22Rv1 (cell line): Measurements from ENCODE around the gene CHMP2A.

Experiments
- H3K27ac ChIP-seq: fragments of 450-650 bp; 2 replicates; pipeline ENCODE4 v1.5.1; 2017
- ZFX ChIP-seq: fragments of 450-650 bp; IDR thresholded peaks from 2 replicates; pipeline ENCODE4 v1.6.1; 2017; ENCODE audit warnings: antibody characterized with exemption, borderline replicate concordance
- TF ChIP-seq, protein P1 (sequence below): fragments of 450-650 bp; IDR thresholded peaks from 2 replicates; pipeline ENCODE4 v1.5.1; 2017; ENCODE audit warnings: mild to moderate bottlenecking

CHMP2A gene

DNA sequence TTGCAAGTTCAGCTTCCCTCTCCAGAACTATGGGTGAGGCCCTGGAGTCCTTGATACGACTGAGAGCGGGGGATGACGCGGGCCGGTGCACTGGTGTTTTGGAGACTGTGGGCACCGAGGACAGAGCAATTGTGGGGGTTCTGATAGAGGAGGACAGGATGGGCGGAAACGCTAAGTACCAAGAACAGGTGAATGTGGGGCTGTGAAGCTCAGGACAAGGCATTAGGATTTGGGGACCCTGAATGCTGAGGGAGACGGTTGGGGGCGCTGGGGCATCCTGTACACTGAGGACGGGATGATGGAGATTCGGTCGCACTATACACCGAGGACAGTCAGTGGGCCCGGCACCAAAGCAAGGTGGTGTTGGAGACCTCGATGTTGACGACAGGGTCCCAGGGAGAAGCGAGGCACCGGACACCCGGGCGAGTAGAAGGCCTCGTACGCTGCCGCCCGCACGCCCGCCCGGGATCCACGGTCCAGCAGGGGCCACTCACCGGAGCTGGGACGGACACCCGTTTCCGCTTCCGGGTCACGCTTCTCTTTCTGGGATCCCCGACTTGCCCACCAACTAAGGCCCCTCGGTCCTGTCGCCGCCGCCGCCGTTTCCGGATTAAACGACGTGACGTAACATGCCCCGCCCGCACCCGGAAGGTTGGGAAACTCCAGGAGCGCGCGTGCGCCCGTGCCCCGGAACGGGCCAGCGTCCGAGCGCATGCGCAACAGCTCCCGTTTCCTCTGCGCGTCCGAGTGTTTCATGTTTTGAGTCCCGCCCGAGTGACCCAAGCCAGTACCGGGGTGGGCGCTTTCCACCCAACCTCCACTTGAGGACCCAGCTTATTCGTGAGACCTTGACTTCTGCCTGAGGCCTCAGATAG lies at the start of gene CHMP2A:
CHMP2A (minus strand) TSS at position 612 of the 875 bp plus-strand sequence. CDS start 893 bp downstream, outside the sequence.
- TF ChIP-seq, protein P1, sequence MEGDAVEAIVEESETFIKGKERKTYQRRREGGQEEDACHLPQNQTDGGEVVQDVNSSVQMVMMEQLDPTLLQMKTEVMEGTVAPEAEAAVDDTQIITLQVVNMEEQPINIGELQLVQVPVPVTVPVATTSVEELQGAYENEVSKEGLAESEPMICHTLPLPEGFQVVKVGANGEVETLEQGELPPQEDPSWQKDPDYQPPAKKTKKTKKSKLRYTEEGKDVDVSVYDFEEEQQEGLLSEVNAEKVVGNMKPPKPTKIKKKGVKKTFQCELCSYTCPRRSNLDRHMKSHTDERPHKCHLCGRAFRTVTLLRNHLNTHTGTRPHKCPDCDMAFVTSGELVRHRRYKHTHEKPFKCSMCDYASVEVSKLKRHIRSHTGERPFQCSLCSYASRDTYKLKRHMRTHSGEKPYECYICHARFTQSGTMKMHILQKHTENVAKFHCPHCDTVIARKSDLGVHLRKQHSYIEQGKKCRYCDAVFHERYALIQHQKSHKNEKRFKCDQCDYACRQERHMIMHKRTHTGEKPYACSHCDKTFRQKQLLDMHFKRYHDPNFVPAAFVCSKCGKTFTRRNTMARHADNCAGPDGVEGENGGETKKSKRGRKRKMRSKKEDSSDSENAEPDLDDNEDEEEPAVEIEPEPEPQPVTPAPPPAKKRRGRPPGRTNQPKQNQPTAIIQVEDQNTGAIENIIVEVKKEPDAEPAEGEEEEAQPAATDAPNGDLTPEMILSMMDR, result no peak
- TF ChIP-seq ZFX, result no peak

DNA sequence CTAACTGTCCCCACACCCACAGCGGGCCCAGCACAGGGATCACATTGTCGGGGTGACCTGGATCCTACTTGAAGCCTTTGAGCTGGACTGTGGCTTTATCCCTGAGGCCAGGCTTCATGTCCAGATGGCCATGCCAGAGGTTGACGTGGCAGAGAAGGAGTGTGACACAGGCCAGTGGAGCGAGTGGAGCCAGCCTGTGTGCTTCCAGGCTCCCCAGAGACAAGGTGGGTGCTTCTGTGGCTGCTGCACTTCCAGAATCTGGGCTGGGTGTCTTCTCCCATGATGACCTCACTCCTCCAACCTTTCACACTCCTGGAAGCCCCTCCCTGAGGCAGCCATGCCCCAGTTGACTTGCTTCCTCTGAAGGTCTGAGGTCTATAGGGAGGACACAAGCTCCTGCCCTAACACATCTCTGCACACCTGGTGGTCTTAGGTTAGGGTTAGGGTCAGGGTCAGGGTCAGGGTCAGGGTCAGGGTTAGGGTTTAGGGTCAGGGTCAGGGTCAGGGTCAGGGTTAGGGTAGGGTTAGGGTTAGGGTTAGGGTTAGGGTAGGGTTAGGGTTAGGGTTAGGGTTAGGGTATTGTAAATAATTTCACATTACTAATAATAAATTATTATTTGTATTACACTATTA lies 31.3 kb upstream of the CHMP2A start:
- TF ChIP-seq, protein P1, result no peak
- no peak for TF ChIP-seq ZFX
- no peak overlapping the region for H3K27ac ChIP-seq

More for the DNA sequence above, at the start of gene CHMP2A:
- H3K27ac ChIP-seq, result peak within 1 kb of the TSS; percentile 99

DNA sequence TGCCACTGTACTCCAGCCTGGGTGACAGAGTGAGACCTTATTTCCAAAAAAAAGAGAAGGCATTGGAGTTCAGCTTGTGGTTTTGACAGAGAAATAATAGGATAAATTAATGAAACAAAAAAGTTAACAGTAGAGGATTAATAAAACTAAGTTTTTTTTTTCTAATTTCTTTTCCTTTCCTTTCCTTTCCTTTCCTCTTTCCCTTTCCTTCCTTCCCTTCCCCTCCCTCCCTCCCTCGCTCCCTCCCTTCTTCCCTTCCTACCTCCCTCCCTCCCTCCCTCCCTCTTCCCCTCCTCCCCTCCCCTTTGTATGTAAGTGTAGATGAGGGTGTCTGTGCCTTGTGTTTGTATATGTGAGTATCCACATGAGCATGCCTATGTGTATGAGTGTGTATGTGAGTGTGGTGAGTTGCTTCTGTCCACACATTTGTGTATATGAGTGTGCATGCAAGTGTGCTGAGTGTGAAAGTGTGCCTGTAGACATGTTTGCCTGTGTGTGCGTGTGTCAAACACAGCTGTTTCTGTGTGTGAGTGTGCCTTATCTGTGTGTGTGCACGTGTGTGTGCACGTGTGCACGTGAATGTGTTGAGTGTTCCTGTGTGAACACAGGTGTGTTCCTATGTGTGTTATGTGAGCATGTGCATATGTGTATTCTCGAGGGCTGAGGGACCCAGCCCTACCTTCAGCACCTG lies 30.7 kb upstream of the CHMP2A start:
- H3K27ac ChIP-seq, result no peak overlapping the region
- TF ChIP-seq, protein P1, result no peak

DNA sequence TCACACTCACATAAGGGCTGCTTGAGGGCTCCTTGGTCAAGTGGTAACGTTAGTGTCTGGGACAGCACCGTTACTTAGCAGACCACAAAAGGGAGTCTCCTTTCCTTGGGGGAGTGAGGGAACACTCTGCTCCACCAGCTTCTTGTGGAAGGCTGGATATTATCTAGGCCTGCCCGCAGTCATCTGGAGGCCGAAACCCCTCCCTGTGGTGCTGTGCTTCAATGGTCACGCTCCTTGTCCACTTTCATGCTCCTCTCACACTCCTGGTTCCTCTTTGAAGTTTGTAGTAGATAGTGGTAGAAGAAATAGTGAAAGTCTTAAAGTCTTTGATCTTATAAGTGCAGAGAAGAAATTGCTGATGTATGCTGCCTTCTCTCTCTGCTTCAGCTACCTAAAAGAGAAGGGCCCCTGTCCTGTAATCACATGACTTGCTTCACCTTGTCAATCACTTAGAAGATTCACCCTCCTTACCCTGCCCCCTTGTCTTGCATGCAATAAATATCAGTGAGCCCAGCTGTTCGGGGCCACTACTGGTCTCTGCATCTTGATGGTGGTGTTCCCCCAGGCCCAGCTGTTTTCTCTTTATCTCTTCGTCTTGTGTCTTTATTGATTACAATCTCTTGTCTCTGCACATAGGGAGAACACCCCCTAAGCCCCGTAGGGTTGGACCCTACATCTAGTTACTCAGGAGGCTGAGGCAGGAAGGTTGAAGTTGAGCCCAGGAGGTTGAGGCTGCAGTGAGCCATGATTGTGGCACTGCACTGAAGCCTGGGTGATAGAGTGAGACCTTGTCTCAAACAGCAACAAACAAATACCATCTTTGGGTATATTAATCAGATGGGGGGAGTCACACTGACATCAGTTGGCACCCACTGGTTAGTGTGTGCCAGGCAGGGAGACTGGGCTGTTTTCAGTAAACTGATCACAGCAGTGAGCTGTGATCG lies 29.9 kb upstream of the CHMP2A start:
- H3K27ac ChIP-seq, result no peak overlapping the region
- TF ChIP-seq, protein P1, result no peak

DNA sequence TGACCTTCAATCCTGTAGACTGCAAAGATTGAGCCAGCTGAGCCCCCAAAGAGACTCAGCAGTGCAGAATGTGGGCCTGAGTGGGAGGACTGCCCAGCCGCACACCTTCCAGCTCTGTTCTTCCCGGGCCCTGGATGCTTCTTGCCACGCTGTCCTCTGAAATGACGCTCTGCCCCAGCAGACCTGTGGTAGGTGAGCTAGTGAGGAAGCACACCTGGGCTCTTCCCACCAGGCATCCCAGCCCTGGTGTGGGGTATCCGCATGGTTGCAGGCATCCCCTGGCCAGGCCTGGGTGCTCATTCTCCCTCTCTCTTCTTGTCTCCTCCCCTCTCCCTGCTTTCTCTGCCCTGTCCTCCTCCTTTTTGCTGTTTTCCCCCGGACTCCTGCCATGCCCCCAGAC lies 28.1 kb upstream of the CHMP2A start:
- H3K27ac ChIP-seq, result no peak overlapping the region
- TF ChIP-seq, protein P1, result no peak
- TF ChIP-seq ZFX, result no peak

DNA sequence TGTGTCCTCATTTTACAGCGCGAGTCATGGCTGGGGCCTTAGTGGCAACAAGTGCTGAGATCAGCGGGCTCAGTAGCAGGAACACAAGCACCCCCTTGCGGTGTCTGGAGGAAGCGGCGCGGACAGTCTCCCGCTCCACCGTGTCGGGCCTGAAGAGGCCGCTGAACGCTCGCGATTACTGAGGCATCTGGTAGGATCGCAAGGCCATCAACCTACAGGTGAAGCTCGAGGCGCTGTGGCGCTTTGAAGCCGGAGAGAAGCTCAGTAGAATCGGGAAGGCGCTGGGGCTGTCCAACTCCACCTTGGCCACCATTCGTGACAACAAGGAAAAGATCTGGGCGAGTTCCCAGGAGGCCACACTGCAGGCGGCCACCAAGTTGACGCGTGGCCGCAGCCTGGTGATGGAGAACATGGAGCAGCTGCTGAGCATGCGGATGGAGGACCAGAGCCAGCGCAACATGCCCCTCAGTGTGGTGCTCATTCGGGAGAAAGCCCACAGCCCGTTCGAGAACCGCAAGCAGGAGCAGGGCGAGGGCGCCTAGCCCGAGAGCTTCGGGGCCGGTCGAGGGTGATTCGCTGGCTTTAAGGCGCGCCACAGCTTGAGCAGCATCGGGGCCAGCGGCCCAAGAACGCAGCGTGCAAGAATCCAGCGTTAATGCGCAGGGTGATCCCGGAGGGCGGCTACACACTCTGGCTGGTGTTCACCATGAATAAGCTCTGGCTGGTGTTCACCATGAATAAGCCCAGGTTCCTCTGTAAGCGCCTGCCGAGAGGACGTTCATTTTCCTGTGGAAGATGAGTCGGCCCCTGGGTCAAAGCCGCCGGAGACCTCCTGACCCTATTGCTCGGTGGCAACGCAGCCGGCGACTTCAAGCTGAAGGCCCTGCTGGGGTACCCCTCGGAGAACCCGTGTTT lies 26.6 kb upstream of the CHMP2A start:
- no peak overlapping the region for H3K27ac ChIP-seq
- TF ChIP-seq ZFX, result no peak
- TF ChIP-seq, protein P1, result peak; percentile 15; the same call in 1 of the 2 replicates
